Chondrocyte (in vitro differentiated cells): ENCODE results near the gene SPIRE1. TPM values are rescaled to one million over a fixed set of nuclear protein-coding genes. Genes with fewer than 3 reads are reported as not detected.
"Not testable (repeated sequence)": the region's sequence is repeated elsewhere in the genome, so short reads cannot be mapped to it uniquely, and the experiment has no call there.

ENCODE experiments used
- DNase-seq: peaks from one replicate; pipeline ENCODE4 v3.0.0; 2021; ENCODE audit warnings: mixed read lengths, low spot score
- H3K27ac Mint-ChIP-seq: one replicate; pipeline ENCODE4 v1.8.0; 2021; ENCODE audit warnings: mild to moderate bottlenecking, moderate library complexity, mixed read lengths; ENCODE audit not compliant: unreplicated experiment
- H3K27me3 Mint-ChIP-seq: 2 replicates; pipeline ENCODE4 v1.8.0; 2021; ENCODE audit warnings: low read depth, mixed read lengths
- H3K36me3 Mint-ChIP-seq: 2 replicates; pipeline ENCODE4 v1.8.0; 2021; ENCODE audit warnings: low read depth, mixed read lengths
- H3K4me1 Mint-ChIP-seq: 2 replicates; pipeline ENCODE4 v1.8.0; 2021; ENCODE audit warnings: low read depth, mild to moderate bottlenecking, mixed read lengths
- H3K4me3 Mint-ChIP-seq: one replicate; pipeline ENCODE4 v1.8.0; 2021; ENCODE audit warnings: mild to moderate bottlenecking, moderate library complexity, mixed read lengths; ENCODE audit not compliant: unreplicated experiment
- H3K9me3 Mint-ChIP-seq: 2 replicates; pipeline ENCODE4 v1.8.0; 2021; ENCODE audit warnings: low read depth, mixed read lengths
- total RNA-seq: library from RNA; stranded (reverse); gene quantifications from 3 replicates; pipeline ENCODE4 v1.2.1, GENCODE V29; 2021
- TF ChIP-seq, protein P1 (sequence below): fragments of 200-600 bp; sonication (generic); IDR thresholded peaks from 2 replicates; pipeline ENCODE4 v1.5.0; 2021; ENCODE audit warnings: antibody characterized with exemption, mild to moderate bottlenecking, moderate library complexity

The SPIRE1 gene
- total RNA-seq, 1 donor from 2014 or later = 57.8 TPM

DNA sequence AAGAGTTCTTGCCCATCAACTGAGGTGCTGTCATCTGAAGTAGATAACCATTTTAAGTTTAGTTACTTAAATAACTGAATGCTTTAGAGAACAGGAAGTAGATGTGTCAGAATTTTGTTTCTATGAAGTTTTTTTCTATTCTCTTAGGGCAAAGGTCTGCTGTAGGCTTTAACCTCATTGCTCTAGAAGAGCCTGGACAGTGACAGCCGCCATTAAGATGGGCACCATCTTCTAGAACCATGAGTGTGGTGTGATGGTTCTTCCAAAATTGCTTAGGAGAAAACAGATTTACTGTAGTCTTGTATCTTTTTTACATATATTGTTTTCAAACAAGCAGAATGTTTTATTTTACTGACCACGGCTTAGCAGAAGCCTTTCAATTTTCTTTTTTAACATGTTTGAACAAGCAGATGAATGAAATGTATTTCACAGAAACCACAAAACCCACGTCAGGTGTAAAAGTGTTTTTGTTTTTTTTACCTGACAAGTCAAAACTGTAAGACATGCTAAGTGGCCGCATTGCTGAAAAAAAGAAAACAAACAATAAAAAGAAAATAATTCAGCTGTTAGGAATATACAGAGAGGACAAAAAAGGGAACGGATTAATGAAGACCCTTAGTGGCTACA is 172.3 kb downstream of the SPIRE1 start:
- Mint-ChIP-seq H3K4me3 (no peak overlapping the region), H3K4me1 (peaks cover 12% of the 10 kb centered on the region), H3K27ac (no peak overlapping the region)

DNA sequence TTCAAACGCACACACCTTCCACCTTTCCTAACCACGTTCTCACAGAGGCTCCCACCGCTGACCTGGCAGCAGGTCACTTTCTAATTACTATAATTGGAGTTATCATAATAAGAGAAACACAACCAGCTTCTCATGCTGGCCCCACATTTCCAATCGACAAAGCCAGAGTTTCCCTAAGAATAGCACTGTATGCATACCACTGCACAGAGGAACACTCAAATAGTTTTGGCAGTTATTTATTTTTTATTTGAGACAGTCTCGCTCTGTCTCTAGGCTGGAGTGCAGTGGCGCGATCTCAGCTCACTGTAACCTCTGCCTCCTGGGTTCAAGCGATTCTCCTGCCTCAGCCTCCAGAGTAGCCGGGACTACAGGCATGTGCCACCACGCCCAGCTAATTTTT is 176.0 kb downstream of the SPIRE1 start:
- Mint-ChIP-seq H3K4me1 (peaks cover 12% of the 10 kb centered on the region), H3K27ac (peak overlapping the region; percentile 68), H3K36me3 (peaks cover 17% of the 10 kb centered on the region)
- DNase-seq, H3K27me3 Mint-ChIP-seq, H3K4me3 Mint-ChIP-seq, H3K9me3 Mint-ChIP-seq: not testable (repeated sequence)

More for the DNA sequence above, 172.3 kb downstream of the SPIRE1 start:
- H3K27me3 Mint-ChIP-seq = no peaks in the 10 kb centered on the region
- no peaks in the 10 kb centered on the region for H3K9me3 Mint-ChIP-seq
- TF ChIP-seq, protein P1, sequence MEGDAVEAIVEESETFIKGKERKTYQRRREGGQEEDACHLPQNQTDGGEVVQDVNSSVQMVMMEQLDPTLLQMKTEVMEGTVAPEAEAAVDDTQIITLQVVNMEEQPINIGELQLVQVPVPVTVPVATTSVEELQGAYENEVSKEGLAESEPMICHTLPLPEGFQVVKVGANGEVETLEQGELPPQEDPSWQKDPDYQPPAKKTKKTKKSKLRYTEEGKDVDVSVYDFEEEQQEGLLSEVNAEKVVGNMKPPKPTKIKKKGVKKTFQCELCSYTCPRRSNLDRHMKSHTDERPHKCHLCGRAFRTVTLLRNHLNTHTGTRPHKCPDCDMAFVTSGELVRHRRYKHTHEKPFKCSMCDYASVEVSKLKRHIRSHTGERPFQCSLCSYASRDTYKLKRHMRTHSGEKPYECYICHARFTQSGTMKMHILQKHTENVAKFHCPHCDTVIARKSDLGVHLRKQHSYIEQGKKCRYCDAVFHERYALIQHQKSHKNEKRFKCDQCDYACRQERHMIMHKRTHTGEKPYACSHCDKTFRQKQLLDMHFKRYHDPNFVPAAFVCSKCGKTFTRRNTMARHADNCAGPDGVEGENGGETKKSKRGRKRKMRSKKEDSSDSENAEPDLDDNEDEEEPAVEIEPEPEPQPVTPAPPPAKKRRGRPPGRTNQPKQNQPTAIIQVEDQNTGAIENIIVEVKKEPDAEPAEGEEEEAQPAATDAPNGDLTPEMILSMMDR = no peak
- no peak for DNase-seq
- peaks cover 7% of the 10 kb centered on the region for H3K36me3 Mint-ChIP-seq

DNA sequence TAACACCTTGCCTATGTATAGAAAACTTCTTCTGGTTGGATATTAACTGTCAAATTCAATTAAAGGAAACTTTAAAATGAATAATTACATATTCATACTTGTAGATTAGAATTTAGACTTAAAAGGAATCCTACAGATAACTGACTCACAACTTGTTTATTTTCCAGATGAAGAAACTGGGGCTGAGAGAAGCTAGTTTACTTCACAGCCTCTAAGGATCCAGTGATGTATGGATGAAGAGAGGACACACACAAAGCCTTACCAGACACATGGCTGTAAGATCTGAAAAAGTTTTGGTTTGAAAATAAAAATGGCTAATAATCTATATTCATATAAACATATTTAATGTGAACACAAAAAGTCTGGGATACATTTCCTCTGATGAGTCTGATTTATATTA is 177.9 kb downstream of the SPIRE1 start:
- Mint-ChIP-seq H3K36me3 (peaks cover 20% of the 10 kb centered on the region), H3K4me1 (peaks cover 12% of the 10 kb centered on the region), H3K9me3 (no peaks in the 10 kb centered on the region), H3K27ac (no peak overlapping the region), H3K4me3 (no peak overlapping the region), H3K27me3 (no peaks in the 10 kb centered on the region)
- TF ChIP-seq, protein P1 = no peak
- DNase-seq = no peak

DNA sequence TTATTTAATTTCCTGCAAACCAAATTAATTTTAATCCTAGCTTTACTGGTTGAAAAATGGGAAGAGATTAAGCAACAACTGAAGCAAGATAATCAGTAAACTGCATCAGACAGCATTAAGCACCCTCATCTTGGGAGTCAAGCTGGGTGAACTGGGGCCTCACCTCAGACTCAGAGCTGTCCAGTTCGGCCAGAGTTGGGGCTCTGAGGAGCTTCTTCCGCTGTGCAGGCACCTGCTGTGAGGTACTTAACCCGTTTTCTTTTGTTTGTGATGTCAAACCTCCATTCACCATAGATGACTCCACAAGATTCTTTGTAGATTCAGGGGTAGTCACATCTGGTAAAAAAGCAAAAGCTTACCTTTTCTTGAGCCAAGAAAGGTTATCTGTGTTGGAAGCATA is 178.4 kb downstream of the SPIRE1 start:
- DNase-seq = no peak
- no peak overlapping the region for H3K4me3 Mint-ChIP-seq
- no peaks in the 10 kb centered on the region for H3K27me3 Mint-ChIP-seq
- TF ChIP-seq, protein P1 = no peak
- H3K4me1 Mint-ChIP-seq = peaks cover 11% of the 10 kb centered on the region
- no peaks in the 10 kb centered on the region for H3K9me3 Mint-ChIP-seq
- no peak overlapping the region for H3K27ac Mint-ChIP-seq
- H3K36me3 Mint-ChIP-seq = peaks cover 20% of the 10 kb centered on the region

DNA sequence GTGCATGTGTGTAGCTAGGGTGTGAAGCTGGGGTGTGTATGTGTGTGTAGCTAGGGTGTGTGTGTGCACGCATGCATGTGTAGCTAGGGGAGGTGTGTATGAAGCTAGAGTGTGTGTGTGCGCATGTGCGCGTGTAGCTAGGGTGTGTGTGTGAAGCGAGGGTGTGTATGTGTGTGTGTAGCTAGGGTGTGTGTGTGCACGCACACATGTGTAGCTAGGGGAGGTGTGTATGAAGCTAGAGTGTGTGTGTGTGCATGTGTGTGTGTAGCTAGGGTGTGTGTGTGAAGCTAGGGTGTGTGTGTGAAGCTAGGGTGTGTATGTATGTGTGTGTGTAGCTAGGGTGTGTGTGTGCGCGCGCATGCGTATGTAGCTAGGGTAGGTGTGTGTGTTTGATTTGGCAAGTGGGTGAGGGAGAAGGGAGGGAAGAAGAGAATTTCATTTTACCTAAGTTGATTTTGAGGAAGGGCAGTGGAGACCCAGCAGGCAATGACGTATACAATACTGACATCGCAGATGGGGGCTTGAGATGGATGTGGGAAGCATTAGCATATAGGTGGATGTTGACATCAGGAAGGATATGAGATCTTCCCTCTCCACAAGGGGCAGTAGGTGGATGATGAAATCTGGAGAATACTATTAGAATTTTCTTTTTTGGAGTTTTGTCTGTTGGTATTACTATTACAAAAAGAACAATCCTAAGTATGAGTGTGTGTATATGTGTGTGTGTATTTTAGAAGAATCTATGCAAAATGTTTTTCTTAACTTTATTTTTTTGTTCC is 179.4 kb downstream of the SPIRE1 start:
- H3K27me3 Mint-ChIP-seq = no peaks in the 10 kb centered on the region
- no peak overlapping the region for H3K27ac Mint-ChIP-seq
- no peaks in the 10 kb centered on the region for H3K9me3 Mint-ChIP-seq

More for the DNA sequence above, 179.4 kb downstream of the SPIRE1 start:
- TF ChIP-seq, protein P1 = peak; percentile 39
- Mint-ChIP-seq H3K4me3 (no peak overlapping the region), H3K4me1 (peaks cover 3% of the 10 kb centered on the region), H3K36me3 (peaks cover 24% of the 10 kb centered on the region)
- no peak for DNase-seq
